Stimulated activated CD4-positive, alpha-beta T cell treated with anti-CD3 and anti-CD28 coated beads, Interleukin-1b, Interleukin-23, amount 100 ng/mL, for 1 hour (primary cell): Measurements from ENCODE around the gene HBZ.
"Not testable (repeated sequence)": the region's sequence is repeated elsewhere in the genome, so short reads cannot be mapped to it uniquely, and the experiment has no call there.

ENCODE experiments used
- DNase-seq, 2 donors: peaks; one replicate each; pipeline ENCODE4 v3.0.0-alpha.2; 2020; ENCODE audit warnings: low read depth in 2 of 2

The HBZ gene

DNA sequence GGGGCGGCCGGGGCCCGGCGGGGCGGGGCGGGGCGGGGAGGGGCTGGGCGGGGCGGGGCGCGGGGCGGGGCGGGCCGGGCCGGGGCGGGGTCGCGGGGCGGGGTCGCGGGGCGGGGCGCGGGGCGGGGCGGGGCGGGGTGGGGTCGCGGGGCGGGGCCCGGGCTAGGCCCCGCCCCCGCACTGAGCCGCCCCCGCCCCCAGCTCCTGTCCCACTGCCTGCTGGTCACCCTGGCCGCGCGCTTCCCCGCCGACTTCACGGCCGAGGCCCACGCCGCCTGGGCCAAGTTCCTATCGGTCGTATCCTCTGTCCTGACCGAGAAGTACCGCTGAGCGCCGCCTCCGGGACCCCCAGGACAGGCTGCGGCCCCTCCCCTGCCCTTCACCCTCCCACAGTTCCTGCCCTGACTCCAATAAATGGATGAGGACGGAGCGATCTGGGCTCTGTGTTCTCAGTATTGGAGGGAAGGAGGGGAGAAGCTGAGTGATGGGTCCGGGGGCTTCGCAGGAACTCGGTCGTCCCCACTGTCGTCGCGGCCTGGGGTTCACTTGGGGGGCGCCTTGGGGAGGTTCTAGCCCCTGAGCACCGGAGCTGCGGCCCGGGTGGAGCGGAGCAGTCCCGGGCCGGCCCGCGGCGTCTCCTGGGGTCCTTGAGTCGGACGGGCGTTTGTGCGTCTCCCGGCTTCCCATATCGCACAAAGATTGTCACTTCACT lies 12.5 kb downstream of the HBZ start:
- DNase-seq = no peak

- DNase-seq = no peak
Measured at GRCh38 chr16:165539-166374, 13.3 kb downstream of the HBZ start, which contains the start of gene HBM. TSS of gene HBM (plus strand) at chr16:165978. CDS start at chr16:165998, 20 bp downstream.

GRCh38 chr16:166375-167121 lies 14.1 kb downstream of the HBZ start:
- no peak for DNase-seq

DNA sequence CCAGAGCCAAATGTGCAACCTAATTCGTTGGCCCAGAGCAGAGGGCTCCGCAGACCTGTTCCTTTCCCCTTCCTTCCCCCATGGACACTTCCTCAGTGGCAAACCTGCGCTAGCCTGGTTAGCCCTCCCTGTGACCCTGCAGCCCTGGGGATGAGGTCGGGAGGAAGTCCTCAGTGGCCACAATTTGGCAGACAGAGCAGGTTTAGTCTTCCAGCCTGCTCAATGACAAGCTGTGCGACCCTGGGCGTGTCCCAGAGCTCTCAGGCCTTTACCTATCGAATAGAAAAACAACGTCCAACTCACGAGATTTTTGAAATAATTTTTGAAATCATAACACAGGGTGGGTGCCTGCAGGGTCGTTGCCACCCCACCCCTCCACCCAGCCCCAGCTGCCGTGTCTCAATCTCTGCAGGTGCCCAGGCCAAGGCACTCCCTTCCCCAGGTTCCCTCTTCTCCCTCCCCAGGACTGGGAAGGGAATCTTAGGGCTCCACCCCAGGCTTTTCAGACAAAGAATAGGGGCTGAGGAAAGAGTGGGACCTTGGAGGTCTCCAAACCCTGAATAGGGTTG lies 14.8 kb downstream of the HBZ start:
- DNase-seq = no peak

DNA sequence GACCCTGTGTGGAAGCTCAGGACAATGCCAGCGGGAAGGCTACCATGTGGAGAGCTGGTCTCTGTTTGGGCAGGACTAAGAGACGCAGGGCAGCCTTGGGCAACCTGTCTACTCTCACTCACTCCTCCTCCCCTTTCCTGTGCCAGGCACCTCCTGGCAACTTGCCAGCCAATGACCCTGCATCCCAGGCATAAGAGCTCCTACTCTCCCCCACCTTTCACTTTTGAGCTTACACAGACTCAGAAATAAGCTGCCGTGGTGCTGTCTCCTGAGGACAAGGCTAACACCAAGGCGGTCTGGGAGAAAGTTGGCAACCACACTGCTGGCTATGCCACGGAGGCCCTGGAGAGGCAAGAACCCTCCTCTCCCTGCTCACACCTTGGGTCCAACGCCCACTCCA lies 16.0 kb downstream of the HBZ start:
- no peak for DNase-seq

DNA sequence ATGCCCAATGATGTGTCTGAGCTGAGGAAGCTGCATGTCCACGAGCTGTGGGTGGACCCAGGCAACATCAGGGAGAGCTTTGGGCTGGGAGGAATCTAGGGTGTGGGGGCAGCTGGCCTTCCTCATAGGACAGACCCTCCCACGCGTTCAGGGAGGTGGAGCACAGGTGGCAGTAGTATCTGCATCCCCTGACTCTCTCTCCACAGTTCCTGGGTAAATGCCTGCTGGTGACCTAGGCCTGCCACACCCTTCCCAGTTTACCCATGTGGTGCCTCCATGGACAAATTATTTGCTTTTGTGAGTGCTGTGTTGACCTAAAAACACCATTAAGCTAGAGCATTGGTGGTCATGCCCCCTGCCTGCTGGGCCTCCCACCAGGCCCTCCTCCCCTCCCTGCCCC lies 16.6 kb downstream of the HBZ start:
- no peak for DNase-seq

DNA sequence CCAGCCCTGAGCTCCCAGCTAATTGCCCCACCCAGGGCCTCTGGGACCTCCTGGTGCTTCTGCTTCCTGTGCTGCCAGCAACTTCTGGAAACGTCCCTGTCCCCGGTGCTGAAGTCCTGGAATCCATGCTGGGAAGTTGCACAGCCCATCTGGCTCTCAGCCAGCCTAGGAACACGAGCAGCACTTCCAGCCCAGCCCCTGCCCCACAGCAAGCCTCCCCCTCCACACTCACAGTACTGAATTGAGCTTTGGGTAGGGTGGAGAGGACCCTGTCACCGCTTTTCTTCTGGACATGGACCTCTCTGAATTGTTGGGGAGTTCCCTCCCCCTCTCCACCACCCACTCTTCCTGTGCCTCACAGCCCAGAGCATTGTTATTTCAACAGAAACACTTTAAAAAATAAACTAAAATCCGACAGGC lies 17.7 kb downstream of the HBZ start:
- DNase-seq = not testable (repeated sequence)

DNA sequence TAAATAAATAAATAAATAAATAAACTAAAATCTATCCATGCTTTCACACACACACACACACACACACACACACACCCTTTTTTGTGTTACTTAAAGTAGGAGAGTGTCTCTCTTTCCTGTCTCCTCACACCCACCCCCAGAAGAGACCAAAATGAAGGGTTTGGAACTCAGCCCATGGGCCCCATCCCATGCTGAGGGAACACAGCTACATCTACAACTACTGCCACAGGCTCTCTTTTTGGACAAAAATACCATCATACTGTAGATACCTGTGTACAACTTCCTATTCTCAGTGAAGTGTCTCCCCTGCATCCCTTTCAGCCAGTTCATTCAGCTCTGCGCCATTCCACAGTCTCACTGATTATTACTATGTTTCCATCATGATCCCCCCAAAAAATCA lies 18.3 kb downstream of the HBZ start:
- DNase-seq = no peak

DNA sequence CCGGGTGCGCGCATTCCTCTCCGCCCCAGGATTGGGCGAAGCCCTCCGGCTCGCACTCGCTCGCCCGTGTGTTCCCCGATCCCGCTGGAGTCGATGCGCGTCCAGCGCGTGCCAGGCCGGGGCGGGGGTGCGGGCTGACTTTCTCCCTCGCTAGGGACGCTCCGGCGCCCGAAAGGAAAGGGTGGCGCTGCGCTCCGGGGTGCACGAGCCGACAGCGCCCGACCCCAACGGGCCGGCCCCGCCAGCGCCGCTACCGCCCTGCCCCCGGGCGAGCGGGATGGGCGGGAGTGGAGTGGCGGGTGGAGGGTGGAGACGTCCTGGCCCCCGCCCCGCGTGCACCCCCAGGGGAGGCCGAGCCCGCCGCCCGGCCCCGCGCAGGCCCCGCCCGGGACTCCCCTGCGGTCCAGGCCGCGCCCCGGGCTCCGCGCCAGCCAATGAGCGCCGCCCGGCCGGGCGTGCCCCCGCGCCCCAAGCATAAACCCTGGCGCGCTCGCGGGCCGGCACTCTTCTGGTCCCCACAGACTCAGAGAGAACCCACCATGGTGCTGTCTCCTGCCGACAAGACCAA lies 20.0 kb downstream of the HBZ start, which contains the start of gene HBA2:
HBA2 (plus strand) TSS at position 503 of the 568 bp plus-strand sequence; CDS start at position 540, 37 bp downstream.
- DNase-seq = not testable (repeated sequence)

GRCh38 chr16:173211-173854 lies 20.9 kb downstream of the HBZ start:
- DNase-seq = not testable (repeated sequence)

- DNase-seq = not testable (repeated sequence)
Measured at GRCh38 chr16:173928-174769, 21.7 kb downstream of the HBZ start.

- DNase-seq = no peak
Measured at GRCh38 chr16:175011-175949, 22.8 kb downstream of the HBZ start.

- not testable (repeated sequence) for DNase-seq
Measured at GRCh38 chr16:176006-176405, 23.6 kb downstream of the HBZ start.

- DNase-seq = not testable (repeated sequence)
Measured at GRCh38 chr16:176477-177382, 24.3 kb downstream of the HBZ start, which contains the start of gene HBA1. TSS of gene HBA1 (plus strand) at chr16:176680. CDS start at chr16:176717, 37 bp downstream.

- DNase-seq = no peak
Measured at GRCh38 chr16:177394-177822, 25.0 kb downstream of the HBZ start.

- no peak for DNase-seq
Measured at GRCh38 chr16:177981-178667, 25.7 kb downstream of the HBZ start.

DNA sequence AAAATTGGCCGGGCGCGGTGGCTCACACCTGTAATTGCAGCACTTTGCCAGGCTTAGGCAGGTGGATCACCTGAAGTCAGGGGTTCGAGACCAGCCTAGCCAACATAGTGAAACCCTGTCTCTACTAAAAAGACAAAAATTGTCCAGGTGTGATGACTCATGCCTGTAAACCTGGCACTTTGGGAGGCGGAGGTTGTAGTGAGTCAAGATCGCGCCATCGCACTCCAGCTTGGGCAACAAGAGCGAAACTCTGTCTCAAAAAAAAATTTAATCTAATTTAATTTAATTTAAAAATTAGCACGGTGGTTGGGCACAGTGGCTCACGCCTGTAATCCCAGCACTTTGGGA lies 26.2 kb downstream of the HBZ start:
- DNase-seq = no peak
